AG10803 (cell line): ENCODE data around the gene SMC1B.

Source experiments
- DNase-seq: peaks from one replicate; pipeline ENCODE4 v3.0.0; 2010; ENCODE audit warnings: low read depth
- H3K4me3 ChIP-seq: 2 replicates; pipeline ENCODE4 v1.5.1; 2011; ENCODE audit warnings: mild to moderate bottlenecking, low read length, control low read depth
- TF ChIP-seq, protein P1 (sequence below): conservative IDR thresholded peaks from 2 replicates; pipeline ENCODE4 v1.5.1; 2011; ENCODE audit warnings: mild to moderate bottlenecking, low read length, control low read depth, inconsistent platforms

The SMC1B gene

DNA sequence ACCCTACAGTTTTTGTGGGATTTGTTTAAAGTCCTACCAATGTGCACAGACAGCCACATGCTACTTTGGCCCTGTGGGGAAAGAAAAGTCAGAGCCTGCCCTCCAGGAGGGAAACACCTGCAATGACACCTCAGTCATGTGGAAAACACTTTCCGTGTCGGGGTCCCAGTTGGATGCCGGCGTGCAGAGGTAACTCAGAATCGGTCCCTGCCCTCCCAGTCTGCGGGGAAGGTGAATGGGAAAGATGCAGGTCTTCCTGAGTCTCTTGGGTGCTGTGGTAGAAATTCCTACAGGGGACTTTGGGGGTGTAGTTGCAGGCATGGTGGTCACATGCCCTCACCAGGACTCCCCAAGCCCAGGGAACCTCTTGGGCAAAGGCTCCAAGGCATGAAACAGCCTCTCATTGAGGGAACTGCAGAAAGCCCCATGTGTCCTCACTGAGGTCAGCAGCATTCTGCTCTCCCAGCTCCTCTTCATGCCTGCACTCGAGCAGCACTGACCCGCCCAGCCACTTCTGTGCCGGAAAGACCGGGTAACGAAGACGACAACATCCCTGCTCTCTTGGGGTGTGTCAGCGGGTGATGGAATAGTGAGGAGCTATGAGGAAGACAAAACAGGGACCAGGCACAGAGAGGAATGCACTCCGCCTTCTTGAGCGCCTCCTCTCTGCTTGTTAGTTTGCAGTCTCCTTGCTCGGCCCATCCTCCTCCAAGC is 4.8 kb upstream of the SMC1B start:
- H3K4me3 ChIP-seq: no peak overlapping the region
- no peak for DNase-seq
- TF ChIP-seq, protein P1, sequence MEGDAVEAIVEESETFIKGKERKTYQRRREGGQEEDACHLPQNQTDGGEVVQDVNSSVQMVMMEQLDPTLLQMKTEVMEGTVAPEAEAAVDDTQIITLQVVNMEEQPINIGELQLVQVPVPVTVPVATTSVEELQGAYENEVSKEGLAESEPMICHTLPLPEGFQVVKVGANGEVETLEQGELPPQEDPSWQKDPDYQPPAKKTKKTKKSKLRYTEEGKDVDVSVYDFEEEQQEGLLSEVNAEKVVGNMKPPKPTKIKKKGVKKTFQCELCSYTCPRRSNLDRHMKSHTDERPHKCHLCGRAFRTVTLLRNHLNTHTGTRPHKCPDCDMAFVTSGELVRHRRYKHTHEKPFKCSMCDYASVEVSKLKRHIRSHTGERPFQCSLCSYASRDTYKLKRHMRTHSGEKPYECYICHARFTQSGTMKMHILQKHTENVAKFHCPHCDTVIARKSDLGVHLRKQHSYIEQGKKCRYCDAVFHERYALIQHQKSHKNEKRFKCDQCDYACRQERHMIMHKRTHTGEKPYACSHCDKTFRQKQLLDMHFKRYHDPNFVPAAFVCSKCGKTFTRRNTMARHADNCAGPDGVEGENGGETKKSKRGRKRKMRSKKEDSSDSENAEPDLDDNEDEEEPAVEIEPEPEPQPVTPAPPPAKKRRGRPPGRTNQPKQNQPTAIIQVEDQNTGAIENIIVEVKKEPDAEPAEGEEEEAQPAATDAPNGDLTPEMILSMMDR: no peak

DNA sequence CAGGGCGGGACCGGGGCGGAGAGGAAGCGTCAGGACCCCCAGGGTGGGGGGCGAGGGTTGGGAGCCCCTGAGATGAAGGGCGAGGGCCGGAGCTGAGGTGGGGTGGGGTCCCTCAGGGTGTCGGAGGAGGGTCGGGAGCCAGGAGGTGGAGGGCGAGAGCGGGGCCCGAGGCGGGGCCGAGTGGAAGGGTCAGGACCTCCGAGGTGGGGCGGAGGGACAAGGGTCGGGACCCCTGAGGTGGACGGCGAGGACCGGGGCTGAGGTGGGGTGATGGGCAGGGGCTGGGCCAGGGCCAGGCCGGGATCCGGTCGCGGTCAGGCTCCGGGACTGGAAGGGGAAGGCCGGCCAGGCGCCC is 409 bp downstream of the SMC1B start:
- H3K4me3 ChIP-seq: no peak overlapping the region; the same call in none of the 2 replicates
- TF ChIP-seq, protein P1: no peak

DNA sequence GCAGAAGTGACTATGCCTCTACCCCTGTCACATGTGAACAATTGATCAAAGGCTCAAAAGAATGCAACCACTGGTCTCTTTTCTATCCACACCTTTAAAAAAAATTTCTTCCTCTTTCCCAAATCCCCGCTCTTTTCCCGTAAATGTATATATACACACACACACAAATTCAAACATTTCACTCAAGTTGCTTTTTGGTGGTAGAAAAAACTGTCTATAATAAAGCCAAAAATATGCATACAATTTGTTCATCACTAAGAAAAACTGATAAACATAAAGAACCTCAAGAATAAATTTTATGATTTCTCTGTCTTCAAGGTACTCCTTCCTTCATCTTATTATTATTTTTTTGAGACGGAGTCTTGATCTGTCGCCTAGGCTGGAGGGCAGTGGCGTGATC is 5.6 kb downstream of the SMC1B start:
- no peak for DNase-seq
- TF ChIP-seq, protein P1: no peak
- no peak overlapping the region for H3K4me3 ChIP-seq

More for the DNA sequence above, 409 bp downstream of the SMC1B start:
- no peak for DNase-seq

DNA sequence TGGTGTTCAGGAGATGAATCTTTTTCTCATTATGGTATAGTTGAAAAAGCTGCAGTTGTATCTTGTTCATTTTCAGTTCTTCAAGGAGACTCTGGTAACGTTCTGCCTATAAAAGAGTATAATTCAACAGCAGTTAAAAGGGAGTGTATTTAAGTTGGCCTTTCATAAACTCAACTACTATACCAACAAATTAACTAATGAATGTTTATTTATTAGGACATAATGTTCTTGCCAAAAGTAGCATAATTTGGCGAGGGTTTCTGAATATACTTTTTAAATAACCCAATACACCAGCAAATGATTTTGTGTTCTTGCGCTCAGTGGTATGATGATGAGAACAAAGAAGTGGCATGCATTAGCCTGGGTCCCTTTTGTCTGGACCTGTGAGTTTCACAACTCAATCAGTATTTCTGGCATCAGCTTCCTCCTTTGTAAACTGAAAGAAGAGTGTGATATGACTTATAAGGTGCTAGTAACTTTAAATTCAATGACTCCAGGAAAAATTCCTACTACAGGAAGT is 10.9 kb downstream of the SMC1B start:
- DNase-seq: no peak

DNA sequence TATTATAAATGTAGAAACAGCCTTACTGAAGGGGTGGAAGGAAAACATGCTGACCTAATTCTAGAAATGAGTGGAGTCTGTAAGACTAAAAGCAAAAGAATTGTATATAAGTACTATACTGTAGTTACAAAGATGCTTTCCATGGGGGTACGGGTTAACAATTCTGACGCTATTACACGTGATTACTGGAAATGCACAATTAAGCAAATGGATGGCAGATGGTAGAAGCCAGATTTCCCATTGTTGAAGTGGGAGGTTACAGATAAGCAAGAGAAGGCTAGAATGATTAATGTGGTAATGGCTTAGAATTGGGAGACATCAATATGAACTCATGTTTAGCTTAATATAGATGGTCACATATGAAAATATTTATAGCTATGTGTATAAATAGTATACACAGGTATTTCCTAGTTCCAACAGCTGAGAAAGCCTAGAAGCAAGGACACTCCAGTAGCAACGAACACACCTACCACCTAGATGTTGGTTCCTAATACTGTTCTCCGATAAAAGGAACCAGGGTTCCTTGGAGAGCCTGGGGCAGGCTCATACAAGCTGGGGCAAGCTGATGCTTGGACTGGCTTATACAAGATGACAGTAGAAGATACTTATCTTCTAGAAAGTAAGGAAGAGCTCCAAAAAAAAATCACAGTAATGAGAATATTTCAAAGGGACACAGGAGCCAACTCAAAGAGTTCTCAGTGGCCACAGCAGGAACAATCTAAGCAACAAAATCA is 13.5 kb downstream of the SMC1B start:
- H3K4me3 ChIP-seq: no peak overlapping the region
- TF ChIP-seq, protein P1: no peak
- DNase-seq: no peak

More for the DNA sequence above, 10.9 kb downstream of the SMC1B start:
- TF ChIP-seq, protein P1: no peak
- H3K4me3 ChIP-seq: no peak overlapping the region

DNA sequence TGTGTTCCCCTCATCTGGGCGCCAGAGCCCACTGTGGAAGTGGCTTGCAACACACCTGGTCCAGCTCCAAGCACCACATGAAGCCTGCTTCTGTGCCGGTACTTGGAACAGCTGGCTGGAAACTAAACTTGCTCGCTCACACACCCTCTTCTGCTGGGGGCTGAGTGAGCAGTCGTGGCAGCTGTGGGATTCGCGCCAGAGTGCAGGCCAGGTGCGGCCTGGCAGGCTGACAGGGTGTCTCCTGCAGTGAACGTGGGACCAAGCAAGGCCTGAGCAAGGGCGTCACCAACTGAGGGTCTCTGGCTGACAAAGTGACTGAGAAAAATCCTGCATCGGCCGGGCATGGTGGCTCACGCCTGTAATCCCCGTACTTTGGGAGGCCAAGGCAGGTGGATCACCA is 15.2 kb downstream of the SMC1B start:
- TF ChIP-seq, protein P1: no peak
- H3K4me3 ChIP-seq: no peak overlapping the region
- DNase-seq: no peak

DNA sequence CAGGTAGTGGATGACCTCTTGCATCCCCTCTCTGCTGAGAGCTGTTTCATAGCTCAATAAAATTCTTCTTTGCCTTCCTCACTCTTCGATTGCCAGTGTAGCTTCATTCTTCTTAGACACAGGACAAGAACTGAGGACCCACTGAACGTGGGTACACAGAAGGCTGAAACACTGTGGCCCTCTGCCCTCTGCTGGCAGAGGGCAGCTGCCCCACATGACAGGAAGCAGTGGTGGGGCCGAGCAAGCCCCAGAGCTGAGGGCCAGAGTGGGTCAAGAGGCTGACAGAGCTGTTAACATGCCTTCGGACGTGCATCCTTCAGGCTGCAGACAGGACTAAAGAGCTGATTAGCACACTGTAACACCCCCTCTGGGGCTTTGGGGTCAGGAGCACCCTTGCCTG is 15.6 kb downstream of the SMC1B start:
- no peak overlapping the region for H3K4me3 ChIP-seq
- TF ChIP-seq, protein P1: no peak; the same call in 1 of the 2 replicates
- DNase-seq: no peak
